CD4-positive, alpha-beta memory T cell (primary cell): ENCODE measurements around the gene HTR2A. TPM values are rescaled to one million over a fixed set of nuclear protein-coding genes. Genes with fewer than 3 reads are reported as not detected.

Source experiments
- CTCF ChIA-PET: fragments of 350-600 bp; sonication (Branson Sonifier 250); formaldehyde crosslinking; loops from one replicate; lab custom pipeline; 2021; ENCODE audit warnings: inconsistent platforms; ENCODE audit not compliant: partially characterized antibody; lab: Charles Lee
- POLR2A ChIA-PET: fragments of 350-600 bp; sonication (Branson Sonifier 250); formaldehyde crosslinking; loops from one replicate; lab custom pipeline; 2021; ENCODE audit not compliant: partially characterized antibody; lab: Charles Lee
- DNase-seq, 5 donors: peaks; one replicate each; pipeline versions ENCODE4 v3.0.0 to v3.0.0-alpha.2; 2020 to 2022; ENCODE audit warnings: mixed read lengths in 1 of 5
- H3K27ac ChIP-seq: one replicate; pipeline ENCODE4 v1.7.0; 2013; ENCODE audit warnings: low read depth, low read length
- H3K27me3 ChIP-seq: 2 replicates; pipeline ENCODE4 v1.7.0; 2013; ENCODE audit warnings: mild to moderate bottlenecking, low read length, moderate library complexity; ENCODE audit not compliant: insufficient read depth
- H3K36me3 ChIP-seq: 2 replicates; pipeline ENCODE4 v1.7.0; 2013; ENCODE audit warnings: mild to moderate bottlenecking, low read length, moderate library complexity; ENCODE audit not compliant: insufficient read depth
- H3K4me1 ChIP-seq: 2 replicates; pipeline ENCODE4 v1.7.0; 2013; ENCODE audit warnings: mild to moderate bottlenecking, low read length, moderate library complexity; ENCODE audit not compliant: insufficient read depth
- H3K4me3 ChIP-seq, 2 donors: one replicate each; pipeline ENCODE4 v1.7.0; 2013; ENCODE audit warnings: low read length in 2 of 2, mild to moderate bottlenecking in 1 of 2
- H3K9me3 ChIP-seq, 2 donors: one replicate each; pipeline ENCODE4 v1.7.0; 2013; ENCODE audit warnings: low read length in 2 of 2, control low read depth in 1 of 2; ENCODE audit not compliant: control insufficient read depth in 1 of 2
- H3K27ac Mint-ChIP-seq, 7 donors: one replicate each; pipeline ENCODE4 v1.8.0; 2020 to 2021; ENCODE audit warnings: mixed read lengths in 7 of 7, mild to moderate bottlenecking in 6 of 7, inconsistent platforms in 3 of 7, moderate library complexity in 3 of 7
- H3K27me3 Mint-ChIP-seq, 2 donors: one replicate each; pipeline ENCODE4 v1.8.0; 2020 to 2021; ENCODE audit warnings: mixed read lengths in 2 of 2
- H3K36me3 Mint-ChIP-seq, 2 donors: one replicate each; pipeline ENCODE4 v1.8.0; 2020 to 2021; ENCODE audit warnings: mixed read lengths in 2 of 2, inconsistent platforms in 1 of 2, mild to moderate bottlenecking in 1 of 2
- H3K4me1 Mint-ChIP-seq, 4 donors: one replicate each; pipeline ENCODE4 v1.8.0; 2020 to 2021; ENCODE audit warnings: mixed read lengths in 4 of 4, mild to moderate bottlenecking in 1 of 4
- H3K4me3 Mint-ChIP-seq, 8 donors: one replicate each; pipeline ENCODE4 v1.8.0; 2020 to 2021; ENCODE audit warnings: mixed read lengths in 8 of 8, mild to moderate bottlenecking in 7 of 8, moderate library complexity in 6 of 8, inconsistent platforms in 3 of 8
- H3K9me3 Mint-ChIP-seq, 8 donors: one replicate each; pipeline ENCODE4 v1.8.0; 2020 to 2021; ENCODE audit warnings: mixed read lengths in 8 of 8, mild to moderate bottlenecking in 5 of 8, inconsistent platforms in 3 of 8, moderate library complexity in 1 of 8
- intact Hi-C: fragments of 100-400 bp; cut with micrococcal nuclease; formaldehyde crosslinking; loops from one replicate; pipeline ENCODE4 v1.15.1; 2023
- polyA plus RNA-seq, 2 donors: library from polyadenylated mRNA; unstranded; fragments of 300-500 nt; fragmentation: Illumina TruSeq; gene quantifications; one replicate each; pipeline ENCODE4 v1.2.3, GENCODE V29; 2021
- total RNA-seq, 2 experiments: library from RNA; stranded (reverse); gene quantifications; one replicate each; pipeline ENCODE4 v1.2.3, GENCODE V29; 2021

HTR2A gene
- total and polyA plus RNA-seq, 4 experiments from 2014 or later = not detected

- Histone ChIP-seq H3K9me3 (no peaks in the 10 kb centered on the region), H3K27me3 (no peaks in the 10 kb centered on the region), H3K4me3 (no peak overlapping the region), H3K36me3 (peaks cover 33% of the 10 kb centered on the region), H3K27ac (no peak overlapping the region), H3K4me1 (no peaks in the 10 kb centered on the region)
- DNase-seq = no peak
- Mint-ChIP-seq H3K27ac (no peak overlapping the region), H3K4me3 (no peak overlapping the region), H3K36me3 (peaks cover 58 to 65% of the 10 kb centered on the region in 2 donors), H3K27me3 (no peaks in the 10 kb centered on the region), H3K9me3 (no peaks in the 10 kb centered on the region), H3K4me1 (peaks cover under 1 to 7% (median 4%) of the 10 kb centered on the region in 4 donors)
- CTCF ChIA-PET = no interaction called here
- POLR2A ChIA-PET = no interaction called here
- intact Hi-C loops = no loop called here
Observed at GRCh38 chr13:46783504-46783903, 113.3 kb downstream of the HTR2A start.

- CTCF ChIA-PET = no interaction called here
- Histone ChIP-seq H3K27ac (no peak overlapping the region), H3K36me3 (peaks cover 31% of the 10 kb centered on the region), H3K9me3 (no peaks in the 10 kb centered on the region), H3K4me1 (no peaks in the 10 kb centered on the region), H3K27me3 (no peaks in the 10 kb centered on the region), H3K4me3 (no peak overlapping the region)
- Mint-ChIP-seq H3K4me1 (peaks cover 0 to 3% (median under 1%) of the 10 kb centered on the region in 4 donors), H3K36me3 (peaks cover 59 to 66% of the 10 kb centered on the region in 2 donors), H3K4me3 (no peak overlapping the region), H3K27ac (peak overlapping the region in 1 of 7 donors; percentile 7), H3K27me3 (no peaks in the 10 kb centered on the region), H3K9me3 (no peaks in the 10 kb centered on the region)
- intact Hi-C loops = no loop called here
- DNase-seq = no peak
- POLR2A ChIA-PET = no interaction called here
Observed at GRCh38 chr13:46782691-46783090, 114.2 kb downstream of the HTR2A start.

- Mint-ChIP-seq H3K36me3 (peaks cover 59 to 68% of the 10 kb centered on the region in 2 donors), H3K27me3 (no peaks in the 10 kb centered on the region), H3K27ac (no peak overlapping the region), H3K4me3 (no peak overlapping the region), H3K4me1 (peaks cover 0 to 3% (median under 1%) of the 10 kb centered on the region in 4 donors), H3K9me3 (no peaks in the 10 kb centered on the region)
- intact Hi-C loops = no loop called here
- H3K36me3 ChIP-seq = peaks cover 37% of the 10 kb centered on the region
- CTCF ChIA-PET = no interaction called here
- H3K27me3 ChIP-seq = no peaks in the 10 kb centered on the region
- H3K4me1 ChIP-seq = no peaks in the 10 kb centered on the region
- no peak overlapping the region for H3K27ac ChIP-seq
- H3K9me3 ChIP-seq = no peaks in the 10 kb centered on the region
- no peak for DNase-seq
- POLR2A ChIA-PET = no interaction called here
- no peak overlapping the region for H3K4me3 ChIP-seq
Observed at GRCh38 chr13:46782066-46782465, 114.8 kb downstream of the HTR2A start.

Other genes starting within 250 kb of the HTR2A start
- gene ESD, start 99.9 kb downstream of the HTR2A start, total RNA-seq = 10 to 100 TPM; 57.5 to 61.2 TPM
- 100 to 1,000 TPM; 129 to 136 TPM for gene ESD, start 99.9 kb downstream of the HTR2A start, polyA plus RNA-seq